Left lung (tissue), 10 donors: ENCODE data around the gene BLNK. TPM values are rescaled to one million over a fixed set of nuclear protein-coding genes. Genes with fewer than 3 reads are reported as not detected.

Experiments
- ATAC-seq: fragments of 200-7000 bp; cut with Tn5 transposase; one replicate; pipeline ENCODE4 v1.9.1; 2020; ENCODE audit warnings: moderate library complexity
- DNase-seq, 4 donors: peaks; one replicate each; pipeline ENCODE4 v3.0.0-alpha.2; 2013 to 2020
- H3K27ac ChIP-seq, 2 donors: fragments of 200-600 bp; sonication (generic) in 1 of 2; one replicate each; pipeline versions ENCODE4 v1.5.0 to v1.8.0; 2020 to 2021
- H3K27me3 ChIP-seq, 2 donors: fragments of 200-600 bp; sonication (generic) in 1 of 2; one replicate each; pipeline versions ENCODE4 v1.5.0 to v1.8.0; 2020 to 2021
- H3K36me3 ChIP-seq, 2 donors: fragments of 200-600 bp; sonication (generic) in 1 of 2; one replicate each; pipeline versions ENCODE4 v1.5.0 to v1.8.0; 2020 to 2021
- H3K4me1 ChIP-seq, 2 donors: fragments of 200-600 bp; one replicate each; pipeline ENCODE4 v1.8.0; 2021
- H3K4me3 ChIP-seq, 2 donors: fragments of 200-600 bp; sonication (generic) in 1 of 2; one replicate each; pipeline versions ENCODE4 v1.5.0 to v1.8.0; 2020 to 2021; ENCODE audit warnings: mild to moderate bottlenecking in 1 of 2
- H3K9me3 ChIP-seq, 2 donors: fragments of 200-600 bp; sonication (generic) in 1 of 2; one replicate each; pipeline versions ENCODE4 v1.5.0 to v1.8.0; 2020 to 2021
- intact Hi-C, 2 donors: fragments of 100-400 bp; cut with DNase I; formaldehyde crosslinking; loops; one replicate each; pipeline versions ENCODE4 v1.11.2 to v1.14.2; 2022
- polyA plus RNA-seq, 6 donors: library from polyadenylated mRNA; unstranded; fragments of 120-200 nt; gene quantifications; one replicate each; pipeline ENCODE4 v1.2.1, GENCODE V29; 2013; ENCODE audit not compliant: insufficient read length in 6 of 6
- total RNA-seq, 2 donors: library from RNA; stranded (reverse); fragmentation: NEBNext Ultra II Directional; extraction: Animal tissue kit (Norgen Biotek cat#: 25700); gene quantifications; one replicate each; pipeline ENCODE4 v1.2.1, GENCODE V29; 2021
- TF ChIP-seq, protein P1 (sequence below), 2 donors: fragments of 200-600 bp; sonication (generic) in 1 of 2; IDR thresholded peaks; one replicate each; pipeline versions ENCODE4 v1.5.0 to v1.8.0; 2021; ENCODE audit warnings: antibody characterized with exemption in 2 of 2
- donor health status: DM: no; HTN: yes; CAD: no.
- donor health status: DM: no; HTN: no; CAD: no.

BLNK gene
- total and polyA plus RNA-seq, 8 donors = 7.9 to 18.8 (median 15.2) TPM

DNA sequence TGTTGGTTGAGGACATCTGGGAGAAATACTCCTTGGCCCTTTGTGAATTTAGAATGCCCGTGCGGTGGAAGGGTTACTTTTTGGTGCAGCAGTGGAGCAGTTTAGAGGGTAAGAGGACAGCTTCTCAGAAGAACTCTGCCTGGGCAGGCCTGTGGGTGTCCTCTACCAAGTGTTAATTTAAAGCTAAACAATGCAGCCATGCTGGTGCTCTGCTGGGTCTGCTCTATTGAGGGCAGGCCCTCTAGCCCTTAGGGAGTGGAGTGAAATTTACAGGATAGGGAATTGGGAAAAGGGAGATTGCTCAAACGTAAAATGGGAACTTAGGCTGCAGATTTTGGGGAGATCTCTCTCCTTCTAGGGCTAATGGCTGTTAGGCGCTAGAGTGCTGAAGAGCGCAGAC, 22.1 kb downstream of the BLNK start:
- H3K4me1 ChIP-seq = no peaks in the 10 kb centered on the region
- no peaks in the 10 kb centered on the region for H3K27me3 ChIP-seq
- TF ChIP-seq, protein P1, sequence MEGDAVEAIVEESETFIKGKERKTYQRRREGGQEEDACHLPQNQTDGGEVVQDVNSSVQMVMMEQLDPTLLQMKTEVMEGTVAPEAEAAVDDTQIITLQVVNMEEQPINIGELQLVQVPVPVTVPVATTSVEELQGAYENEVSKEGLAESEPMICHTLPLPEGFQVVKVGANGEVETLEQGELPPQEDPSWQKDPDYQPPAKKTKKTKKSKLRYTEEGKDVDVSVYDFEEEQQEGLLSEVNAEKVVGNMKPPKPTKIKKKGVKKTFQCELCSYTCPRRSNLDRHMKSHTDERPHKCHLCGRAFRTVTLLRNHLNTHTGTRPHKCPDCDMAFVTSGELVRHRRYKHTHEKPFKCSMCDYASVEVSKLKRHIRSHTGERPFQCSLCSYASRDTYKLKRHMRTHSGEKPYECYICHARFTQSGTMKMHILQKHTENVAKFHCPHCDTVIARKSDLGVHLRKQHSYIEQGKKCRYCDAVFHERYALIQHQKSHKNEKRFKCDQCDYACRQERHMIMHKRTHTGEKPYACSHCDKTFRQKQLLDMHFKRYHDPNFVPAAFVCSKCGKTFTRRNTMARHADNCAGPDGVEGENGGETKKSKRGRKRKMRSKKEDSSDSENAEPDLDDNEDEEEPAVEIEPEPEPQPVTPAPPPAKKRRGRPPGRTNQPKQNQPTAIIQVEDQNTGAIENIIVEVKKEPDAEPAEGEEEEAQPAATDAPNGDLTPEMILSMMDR (IDR thresholded peaks at IDR 0.05) = no peak
- no peaks in the 10 kb centered on the region for H3K9me3 ChIP-seq
- no peak for DNase-seq
- intact Hi-C loops = no loop called here
- no peak overlapping the region for H3K4me3 ChIP-seq
- H3K27ac ChIP-seq = no peak overlapping the region
- no peak for ATAC-seq
- no peaks in the 10 kb centered on the region for H3K36me3 ChIP-seq

DNA sequence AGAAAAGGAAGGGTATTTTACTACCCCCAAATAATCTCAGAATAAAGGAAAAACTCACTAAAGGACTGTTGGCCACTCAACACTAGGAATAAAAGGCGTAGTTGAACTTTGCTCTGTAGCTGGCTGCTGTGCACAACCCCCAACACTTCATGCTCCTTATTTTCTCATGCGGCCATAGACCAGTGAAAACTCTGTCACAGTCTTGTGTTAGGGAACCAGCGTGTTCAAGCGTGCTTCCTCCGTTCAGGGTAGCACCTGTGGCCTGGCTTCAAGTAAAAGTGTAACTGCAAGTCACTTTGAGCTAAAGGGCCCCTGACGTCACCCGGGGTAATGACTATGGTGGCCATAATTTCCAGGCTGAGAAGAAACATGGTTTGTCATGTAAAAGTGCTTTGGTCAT, 27.0 kb downstream of the BLNK start:
- intact Hi-C loops = no loop called here
- no peaks in the 10 kb centered on the region for H3K9me3 ChIP-seq
- no peak for ATAC-seq
- no peak for DNase-seq
- H3K4me1 ChIP-seq = no peaks in the 10 kb centered on the region
- no peaks in the 10 kb centered on the region for H3K36me3 ChIP-seq
- no peak overlapping the region for H3K4me3 ChIP-seq
- TF ChIP-seq, protein P1 (IDR thresholded peaks at IDR 0.05) = no peak
- no peak overlapping the region for H3K27ac ChIP-seq
- H3K27me3 ChIP-seq = no peaks in the 10 kb centered on the region

DNA sequence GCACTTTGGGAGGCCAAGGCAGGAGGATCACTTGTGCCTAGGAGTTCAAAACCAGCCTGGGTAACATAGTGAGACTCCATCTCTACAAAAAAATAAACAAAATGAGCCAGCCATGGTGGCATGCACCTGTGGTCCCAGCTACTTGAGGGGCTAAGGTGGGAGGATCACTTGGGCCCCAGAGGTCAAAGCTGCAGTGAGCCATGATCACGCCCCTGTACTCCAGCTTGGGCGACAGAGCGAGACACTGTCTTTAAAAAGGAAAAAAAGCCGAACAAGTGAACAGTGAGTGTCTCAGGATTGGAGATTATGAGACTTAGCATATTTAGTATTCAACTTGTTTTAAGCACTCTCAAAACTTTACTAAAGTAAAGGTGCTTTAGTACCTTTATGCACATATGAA, 28.1 kb downstream of the BLNK start:
- intact Hi-C loops = no loop called here
- ATAC-seq = no peak
- TF ChIP-seq, protein P1 (IDR thresholded peaks at IDR 0.05) = no peak
- Histone ChIP-seq H3K4me3 (no peak overlapping the region), H3K36me3 (no peaks in the 10 kb centered on the region), H3K4me1 (no peaks in the 10 kb centered on the region), H3K27ac (no peak overlapping the region), H3K9me3 (no peaks in the 10 kb centered on the region), H3K27me3 (no peaks in the 10 kb centered on the region)
- DNase-seq = no peak

DNA sequence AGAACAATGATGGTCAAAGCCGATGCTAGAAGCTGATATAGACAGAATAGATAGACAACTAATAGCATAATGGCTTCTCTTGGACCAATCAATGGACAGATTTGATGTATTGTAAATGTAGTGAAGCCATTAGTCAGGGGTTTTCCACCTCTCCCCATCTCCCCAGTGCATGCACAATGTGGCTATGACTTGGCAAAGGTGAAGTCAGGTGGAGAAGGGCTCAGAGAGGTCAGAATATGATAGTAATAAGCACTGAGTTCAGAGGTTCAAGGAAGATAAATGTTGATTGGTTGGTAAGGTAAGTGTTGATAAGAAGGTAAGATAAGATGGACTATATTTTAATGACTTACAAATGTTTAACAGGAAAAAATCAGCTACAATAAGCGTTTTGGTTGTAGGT, 28.5 kb downstream of the BLNK start:
- ATAC-seq (no peak), DNase-seq (no peak)
- intact Hi-C loops = no loop called here
- no peaks in the 10 kb centered on the region for H3K36me3 ChIP-seq
- TF ChIP-seq, protein P1 (IDR thresholded peaks at IDR 0.05) = no peak
- H3K27me3 ChIP-seq = no peaks in the 10 kb centered on the region
- no peaks in the 10 kb centered on the region for H3K9me3 ChIP-seq
- no peaks in the 10 kb centered on the region for H3K4me1 ChIP-seq
- no peak overlapping the region for H3K27ac ChIP-seq
- no peak overlapping the region for H3K4me3 ChIP-seq

DNA sequence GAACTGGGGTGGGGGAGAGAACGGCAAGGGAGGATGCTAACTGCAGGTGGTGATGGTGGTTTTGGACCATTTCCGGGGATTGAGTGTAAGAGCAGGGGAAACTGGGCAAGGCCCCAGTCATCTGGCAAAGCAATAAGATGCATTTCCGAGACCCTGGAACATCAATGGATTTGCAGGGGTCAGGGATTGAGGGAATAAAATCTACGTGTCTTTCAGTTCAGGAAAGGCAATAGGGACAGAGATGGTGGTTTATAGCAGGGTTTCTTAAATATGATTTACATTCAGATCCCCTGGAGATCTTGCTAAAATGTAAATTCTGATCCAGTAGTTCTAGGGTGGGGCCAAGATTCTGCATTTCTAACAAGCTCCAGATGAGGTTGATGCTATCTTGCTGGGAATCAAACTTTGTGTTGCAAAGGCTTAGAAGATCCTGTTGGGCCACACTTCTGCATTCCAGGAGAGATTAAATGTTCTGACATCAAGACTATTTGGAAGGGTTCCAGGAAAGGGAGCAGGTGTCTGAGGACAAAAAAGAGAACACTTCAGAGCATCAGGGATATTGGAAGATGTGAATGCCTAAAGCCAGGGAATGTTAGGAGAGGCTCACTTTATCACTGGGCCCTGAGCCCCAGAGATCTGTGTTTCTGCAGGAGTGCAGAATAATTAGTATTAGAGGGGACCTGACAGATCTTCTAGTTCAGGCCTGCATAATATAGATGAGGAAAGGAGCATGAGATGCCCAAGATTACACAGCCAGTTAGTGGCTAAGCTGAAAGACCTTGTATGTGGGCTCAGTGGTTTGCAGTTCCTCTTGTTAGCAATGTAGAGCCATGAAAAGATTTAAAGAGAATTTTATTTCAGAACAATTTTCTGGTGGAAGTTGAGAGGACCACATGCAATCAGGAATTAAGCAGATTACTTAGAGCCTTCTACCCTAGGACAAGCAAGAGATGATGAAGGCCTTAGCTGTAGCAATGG, 32.4 kb downstream of the BLNK start:
- DNase-seq (no peak), ATAC-seq (no peak)
- intact Hi-C loops = no loop called here
- no peaks in the 10 kb centered on the region for H3K9me3 ChIP-seq
- H3K27ac ChIP-seq = no peak overlapping the region
- H3K27me3 ChIP-seq = no peaks in the 10 kb centered on the region
- H3K4me3 ChIP-seq = no peak overlapping the region
- no peaks in the 10 kb centered on the region for H3K4me1 ChIP-seq
- H3K36me3 ChIP-seq = no peaks in the 10 kb centered on the region
- TF ChIP-seq, protein P1 (IDR thresholded peaks at IDR 0.05) = no peak
